Activated T-cell treated with anti-CD3 and anti-CD28 coated beads for 4 hours (primary cell): ENCODE measurements around the gene SLC9A9.

ENCODE experiments used
- DNase-seq: peaks from one replicate; pipeline ENCODE4 v3.0.0-alpha.2; 2020

Gene SLC9A9

GRCh38 chr3:143484846-143485512 lies 363.3 kb downstream of the SLC9A9 start:
- DNase-seq: no peak

- DNase-seq: no peak
Observed at GRCh38 chr3:143483214-143483613, 365.1 kb downstream of the SLC9A9 start.

- DNase-seq: no peak
Observed at GRCh38 chr3:143482106-143483088, 365.9 kb downstream of the SLC9A9 start.

- DNase-seq: no peak
Observed at GRCh38 chr3:143480344-143480743, 367.9 kb downstream of the SLC9A9 start.

GRCh38 chr3:143479727-143480126 lies 368.5 kb downstream of the SLC9A9 start:
- DNase-seq: no peak

- no peak for DNase-seq
Observed at GRCh38 chr3:143478115-143478693, 370.1 kb downstream of the SLC9A9 start.

- no peak for DNase-seq
Observed at GRCh38 chr3:143476965-143477640, 371.2 kb downstream of the SLC9A9 start.

GRCh38 chr3:143475981-143476380 lies 372.3 kb downstream of the SLC9A9 start:
- DNase-seq: no peak

- DNase-seq: no peak
Observed at GRCh38 chr3:143472731-143473523, 375.3 kb downstream of the SLC9A9 start.

- DNase-seq: no peak
Observed at GRCh38 chr3:143471705-143472104, 376.6 kb downstream of the SLC9A9 start.

- no peak for DNase-seq
Observed at GRCh38 chr3:143469159-143469558, 379.1 kb downstream of the SLC9A9 start.

- DNase-seq: no peak
Observed at GRCh38 chr3:143465666-143466065, 382.6 kb downstream of the SLC9A9 start.

- no peak for DNase-seq
Observed at GRCh38 chr3:143464850-143465249, 383.4 kb downstream of the SLC9A9 start.

- no peak for DNase-seq
Observed at GRCh38 chr3:143455480-143455879, 392.8 kb downstream of the SLC9A9 start.

GRCh38 chr3:143450632-143451031 lies 397.6 kb downstream of the SLC9A9 start:
- DNase-seq: no peak

- DNase-seq: no peak
Observed at GRCh38 chr3:143447491-143447890, 400.8 kb downstream of the SLC9A9 start.

- no peak for DNase-seq
Observed at GRCh38 chr3:143445118-143445517, 403.1 kb downstream of the SLC9A9 start.

GRCh38 chr3:143443851-143444331 lies 404.4 kb downstream of the SLC9A9 start:
- DNase-seq: no peak

GRCh38 chr3:143442814-143443447 lies 405.3 kb downstream of the SLC9A9 start:
- no peak for DNase-seq

- no peak for DNase-seq
Observed at GRCh38 chr3:143441516-143442171, 406.6 kb downstream of the SLC9A9 start.

- DNase-seq: no peak
Observed at GRCh38 chr3:143439817-143440216, 408.5 kb downstream of the SLC9A9 start.
